Subcutaneous abdominal adipose tissue (tissue), 5 donors: ENCODE measurements around the gene C9orf43.
"Not testable (repeated sequence)": the region's sequence is repeated elsewhere in the genome, so short reads cannot be mapped to it uniquely, and the experiment has no call there.

Source experiments
- H3K27ac ChIP-seq: one replicate; pipeline ENCODE4 v1.7.0; 2013; ENCODE audit warnings: low read depth, mild to moderate bottlenecking, inconsistent platforms, low read length, moderate library complexity
- H3K27me3 ChIP-seq, 5 donors: one replicate each; pipeline ENCODE4 v1.7.0; 2013; ENCODE audit warnings: low read length in 5 of 5, inconsistent platforms in 1 of 5; ENCODE audit not compliant: control insufficient read depth in 5 of 5, insufficient read depth in 4 of 5
- H3K36me3 ChIP-seq, 5 donors: one replicate each; pipeline ENCODE4 v1.7.0; 2013; ENCODE audit warnings: low read length in 5 of 5; ENCODE audit not compliant: control insufficient read depth in 5 of 5, insufficient read depth in 5 of 5
- H3K4me1 ChIP-seq, 5 donors: one replicate each; pipeline ENCODE4 v1.7.0; 2013; ENCODE audit warnings: low read length in 5 of 5, mild to moderate bottlenecking in 3 of 5, moderate library complexity in 1 of 5; ENCODE audit not compliant: control insufficient read depth in 5 of 5, insufficient read depth in 5 of 5
- H3K4me3 ChIP-seq, 5 donors: one replicate each; pipeline ENCODE4 v1.7.0; 2013; ENCODE audit warnings: low read length in 5 of 5, low read depth in 1 of 5
- H3K9ac ChIP-seq, 5 donors: one replicate each; pipeline ENCODE4 v1.7.0; 2013; ENCODE audit warnings: low read length in 5 of 5, mild to moderate bottlenecking in 4 of 5, moderate library complexity in 3 of 5
- H3K9me3 ChIP-seq, 5 donors: one replicate each; pipeline ENCODE4 v1.7.0; 2013; ENCODE audit warnings: low read length in 5 of 5; ENCODE audit not compliant: control insufficient read depth in 5 of 5
- donor health status: healthy.
- donor health status: healthy.
- donor health status: healthy.
- donor health status: healthy.
- donor health status: healthy.

Gene C9orf43

GRCh38 chr9:113437716-113438115, 27.2 kb downstream of the C9orf43 start:
- H3K27me3 ChIP-seq, H3K27ac ChIP-seq, H3K4me1 ChIP-seq, H3K36me3 ChIP-seq, H3K4me3 ChIP-seq, H3K9ac ChIP-seq, H3K9me3 ChIP-seq: not testable (repeated sequence)

GRCh38 chr9:113444736-113445135, 34.2 kb downstream of the C9orf43 start:
- Histone ChIP-seq H3K27ac (no peak overlapping the region), H3K36me3 (no peaks in the 10 kb centered on the region), H3K4me1 (peaks cover 0 to 6% (median 4%) of the 10 kb centered on the region in 5 donors), H3K27me3 (no peaks in the 10 kb centered on the region), H3K9ac (no peak overlapping the region), H3K4me3 (no peak overlapping the region), H3K9me3 (no peaks in the 10 kb centered on the region)

GRCh38 chr9:113446323-113446740, 35.8 kb downstream of the C9orf43 start:
- H3K27me3 ChIP-seq = no peaks in the 10 kb centered on the region
- H3K4me3 ChIP-seq = no peak overlapping the region
- no peaks in the 10 kb centered on the region for H3K9me3 ChIP-seq
- H3K27ac ChIP-seq = no peak overlapping the region
- peaks cover 0 to 8% (median 4%) of the 10 kb centered on the region in 5 donors for H3K4me1 ChIP-seq
- no peaks in the 10 kb centered on the region for H3K36me3 ChIP-seq
- no peak overlapping the region for H3K9ac ChIP-seq

- H3K9me3 ChIP-seq = no peaks in the 10 kb centered on the region
- H3K36me3 ChIP-seq = no peaks in the 10 kb centered on the region
- H3K4me3 ChIP-seq = no peak overlapping the region
- no peak overlapping the region for H3K9ac ChIP-seq
- no peak overlapping the region for H3K27ac ChIP-seq
- H3K4me1 ChIP-seq = peaks cover 0 to 12% (median 6%) of the 10 kb centered on the region in 5 donors
- no peaks in the 10 kb centered on the region for H3K27me3 ChIP-seq
Measured at GRCh38 chr9:113449376-113449775, 38.8 kb downstream of the C9orf43 start.

GRCh38 chr9:113452113-113452605, 41.6 kb downstream of the C9orf43 start:
- Histone ChIP-seq H3K27ac (no peak overlapping the region), H3K4me1 (peaks cover 8 to 31% (median 27%) of the 10 kb centered on the region in 5 donors), H3K4me3 (no peak overlapping the region), H3K9me3 (no peaks in the 10 kb centered on the region), H3K27me3 (no peaks in the 10 kb centered on the region), H3K36me3 (no peaks in the 10 kb centered on the region), H3K9ac (no peak overlapping the region)

- peak overlapping the region; percentile 92 for H3K27ac ChIP-seq
- H3K4me3 ChIP-seq = no peak overlapping the region
- H3K9me3 ChIP-seq = no peaks in the 10 kb centered on the region
- peaks cover 8 to 29% (median 23%) of the 10 kb centered on the region in 5 donors for H3K4me1 ChIP-seq
- H3K27me3 ChIP-seq = no peaks in the 10 kb centered on the region
- no peaks in the 10 kb centered on the region for H3K36me3 ChIP-seq
- peak overlapping the region; percentile 0 to 59 (median 53) for H3K9ac ChIP-seq
Measured at GRCh38 chr9:113454914-113455761, 44.6 kb downstream of the C9orf43 start.

GRCh38 chr9:113456235-113456634, 45.7 kb downstream of the C9orf43 start:
- Histone ChIP-seq H3K4me3 (no peak overlapping the region), H3K9me3 (no peaks in the 10 kb centered on the region), H3K36me3 (no peaks in the 10 kb centered on the region), H3K27me3 (no peaks in the 10 kb centered on the region), H3K9ac (no peak overlapping the region), H3K27ac (peak overlapping the region; percentile 92), H3K4me1 (peaks cover 8 to 27% (median 23%) of the 10 kb centered on the region in 5 donors)

- Histone ChIP-seq H3K9ac (no peak overlapping the region), H3K9me3 (no peaks in the 10 kb centered on the region), H3K36me3 (no peaks in the 10 kb centered on the region), H3K4me3 (no peak overlapping the region), H3K4me1 (peaks cover 0 to 18% (median 11%) of the 10 kb centered on the region in 5 donors), H3K27ac (no peak overlapping the region), H3K27me3 (peaks cover 0 to 14% (median 3%) of the 10 kb centered on the region in 5 donors)
Measured at GRCh38 chr9:113461285-113461684, 50.7 kb downstream of the C9orf43 start.

- Histone ChIP-seq H3K27ac (no peak overlapping the region), H3K9me3 (no peaks in the 10 kb centered on the region), H3K4me3 (no peak overlapping the region), H3K9ac (no peak overlapping the region), H3K36me3 (no peaks in the 10 kb centered on the region), H3K4me1 (peaks cover 0 to 15% (median 8%) of the 10 kb centered on the region in 5 donors), H3K27me3 (peaks cover 0 to 14% (median 3%) of the 10 kb centered on the region in 5 donors)
Measured at GRCh38 chr9:113461943-113462342, 51.4 kb downstream of the C9orf43 start.

- peaks cover 0 to 3% (median 0%) of the 10 kb centered on the region in 5 donors for H3K9me3 ChIP-seq
- H3K9ac ChIP-seq = no peak overlapping the region
- peaks cover 0 to 15% (median 8%) of the 10 kb centered on the region in 5 donors for H3K4me1 ChIP-seq
- H3K27ac ChIP-seq = no peak overlapping the region
- peaks cover 0 to 14% (median 3%) of the 10 kb centered on the region in 5 donors for H3K27me3 ChIP-seq
- H3K4me3 ChIP-seq = peak overlapping the region in 1 of 5 donors; percentile 51
- H3K36me3 ChIP-seq = no peaks in the 10 kb centered on the region
Measured at GRCh38 chr9:113462781-113463286, 52.3 kb downstream of the C9orf43 start.
